Measurements from ENCODE around the gene DMAP1.
A peak's percentile ranks its signal among the peaks of the same experiment; 100 is the strongest.
"Not testable (repeated sequence)": the region's sequence is repeated elsewhere in the genome, so short reads cannot be mapped to it uniquely, and the experiment has no call there.

DMAP1 gene

DNA sequence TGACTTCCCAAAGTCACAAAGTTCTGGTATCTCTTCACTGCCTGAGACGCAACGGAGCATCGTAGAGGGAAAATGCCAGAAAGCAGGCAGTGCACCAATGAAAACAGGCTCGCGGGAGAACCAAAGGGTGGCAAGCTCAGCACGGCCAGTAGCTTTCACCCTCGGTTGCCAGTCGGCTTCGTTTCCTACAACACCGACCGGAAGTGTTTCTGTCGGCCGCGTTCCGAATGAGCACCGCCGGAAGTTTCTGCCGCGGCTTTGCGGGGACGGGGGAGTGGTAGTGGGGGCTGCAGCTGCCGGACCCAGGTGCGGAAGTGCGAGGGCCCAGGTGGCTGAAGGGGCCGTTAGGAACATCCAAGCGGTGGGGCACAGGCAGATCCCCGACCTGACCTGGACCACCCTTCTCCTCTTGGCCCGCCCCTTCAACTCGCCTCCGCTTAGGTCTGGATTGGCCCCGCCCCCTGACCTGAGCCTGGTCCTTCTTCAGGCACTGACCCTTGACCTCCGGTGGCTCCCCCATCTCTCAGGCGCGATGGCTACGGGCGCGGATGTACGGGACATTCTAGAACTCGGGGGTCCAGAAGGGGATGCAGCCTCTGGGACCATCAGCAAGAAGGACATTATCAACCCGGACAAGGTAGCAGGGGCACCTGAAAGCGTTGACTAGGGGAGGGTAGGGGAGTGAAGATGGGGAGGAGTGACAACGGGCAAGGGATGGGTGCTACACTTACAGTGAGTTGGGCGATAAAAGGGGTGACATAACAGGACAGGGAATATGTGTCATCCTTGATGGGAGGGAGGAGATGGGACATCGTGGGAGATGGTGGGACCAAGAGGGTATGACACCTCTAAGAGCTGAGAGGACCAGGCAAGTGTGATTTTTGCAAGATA is at the start of gene DMAP1:
Gene DMAP1, plus strand, starts transcription at position 250 of the 891 bp plus-strand sequence. Its CDS starts 283 bp downstream, at position 533.
- H3K4me3 ChIP-seq (replicated peaks; ENCODE audit: low read depth, low read length), result peak within 1 kb of the TSS; percentile 82
- TF ChIP-seq CTCF (IDR thresholded peaks at IDR 0.05; ENCODE audit: low read depth, low read length, missing control alignments), result no peak

GRCh38 chr1:44168520-44169098 is 44.7 kb upstream of the DMAP1 start:
- no peak for TF ChIP-seq CTCF (IDR thresholded peaks at IDR 0.05; ENCODE audit: low read depth, low read length, missing control alignments)
- DNase-seq (ENCODE audit: extremely low read depth, low read depth), result no peak
- H3K4me3 ChIP-seq (replicated peaks; ENCODE audit: low read depth, low read length), result no peak overlapping the region

More for the DNA sequence above, at the start of gene DMAP1:
- DNase-seq (ENCODE audit: extremely low read depth, low read depth), result peak; percentile 63

DNA sequence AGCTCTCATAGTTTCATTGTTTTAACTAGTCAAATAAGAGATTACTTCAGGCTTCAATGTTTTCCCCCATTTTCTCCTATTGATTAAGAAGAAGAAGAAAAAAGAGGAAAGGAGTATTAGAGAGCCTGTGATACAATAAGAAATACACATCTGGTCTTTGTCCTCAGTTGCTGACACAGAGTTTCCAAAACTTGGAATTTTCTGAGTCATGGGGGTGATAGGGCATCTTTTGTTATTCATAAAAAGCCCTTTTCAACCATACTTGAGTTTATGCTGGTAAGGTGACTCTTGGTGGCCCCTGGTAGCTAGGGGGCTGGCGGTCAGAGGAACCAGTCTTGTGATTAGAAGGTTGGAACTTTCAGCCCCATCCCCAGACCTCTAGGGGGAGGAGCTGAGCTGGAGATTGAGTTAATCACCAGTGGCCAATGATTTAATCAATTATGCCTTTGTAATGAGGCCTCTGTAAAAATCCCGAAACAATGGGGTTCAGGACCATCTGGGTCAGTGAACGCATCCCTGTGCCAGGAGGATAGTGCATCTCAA is 42.9 kb upstream of the DMAP1 start:
- H3K4me3 ChIP-seq (replicated peaks; ENCODE audit: low read depth, low read length), result no peak overlapping the region
- no peak for DNase-seq (ENCODE audit: extremely low read depth, low read depth)
- no peak for TF ChIP-seq CTCF (IDR thresholded peaks at IDR 0.05; ENCODE audit: low read depth, low read length, missing control alignments)

DNA sequence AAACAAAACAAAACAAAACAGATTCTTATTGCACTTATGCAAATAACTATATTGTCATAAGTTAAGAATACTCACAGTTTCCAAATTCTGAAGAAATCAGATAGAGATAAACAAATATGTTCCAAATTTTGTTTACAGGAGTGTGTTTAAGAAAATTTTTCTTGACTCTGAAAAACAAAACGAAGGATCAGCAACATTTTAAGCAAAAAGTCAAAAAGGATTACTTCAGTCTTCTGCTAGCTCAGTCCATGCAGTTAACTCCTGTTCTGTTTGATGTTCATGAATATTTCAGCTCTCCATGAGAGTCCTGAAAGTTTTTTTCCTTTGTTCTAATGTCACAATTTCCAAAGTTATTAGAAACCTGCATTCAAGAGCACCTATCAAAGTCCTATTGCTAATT is 38.6 kb upstream of the DMAP1 start:
- no peak for TF ChIP-seq CTCF (IDR thresholded peaks at IDR 0.05; ENCODE audit: low read depth, low read length, missing control alignments)
- DNase-seq (ENCODE audit: extremely low read depth, low read depth), result no peak
- H3K4me3 ChIP-seq (replicated peaks; ENCODE audit: low read depth, low read length), result no peak overlapping the region

DNA sequence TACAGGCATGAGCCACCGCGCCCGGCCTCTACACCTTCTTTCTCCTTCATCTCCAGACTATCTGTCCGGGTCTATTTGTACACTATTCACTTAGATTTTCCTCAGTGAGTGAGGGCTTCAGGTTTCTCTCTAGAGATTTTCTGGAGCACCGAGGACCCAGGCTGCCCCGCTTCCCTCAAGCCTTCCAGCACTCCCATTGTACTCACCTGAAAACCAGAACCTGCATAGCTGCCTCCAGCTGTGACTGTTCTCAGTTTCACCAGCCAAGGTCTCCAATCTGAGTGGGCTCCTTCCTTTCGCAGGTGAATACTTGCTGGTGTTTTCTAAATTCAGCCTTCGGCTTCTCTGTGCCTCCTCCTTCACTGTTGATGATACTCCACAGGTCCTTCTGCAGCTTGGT is 12.9 kb upstream of the DMAP1 start:
- no peak for DNase-seq (ENCODE audit: extremely low read depth, low read depth)
- H3K4me3 ChIP-seq (replicated peaks; ENCODE audit: low read depth, low read length), result no peak overlapping the region
- no peak for TF ChIP-seq CTCF (IDR thresholded peaks at IDR 0.05; ENCODE audit: low read depth, low read length, missing control alignments)

GRCh38 chr1:44206545-44206944 is 6.7 kb upstream of the DMAP1 start:
- DNase-seq (ENCODE audit: extremely low read depth, low read depth); H3K4me3 ChIP-seq (replicated peaks; ENCODE audit: low read depth, low read length): not testable (repeated sequence)

GRCh38 chr1:44208226-44208625 is 5.0 kb upstream of the DMAP1 start:
- TF ChIP-seq CTCF (IDR thresholded peaks at IDR 0.05; ENCODE audit: low read depth, low read length, missing control alignments), result no peak
- H3K4me3 ChIP-seq (replicated peaks; ENCODE audit: low read depth, low read length), result no peak overlapping the region
- DNase-seq (ENCODE audit: extremely low read depth, low read depth), result no peak

Measured in HFF-Myc (cell line).